HCT116 (cell line): ENCODE data around the gene POLA1.

ENCODE experiments used
- CEBPB ChIP-seq: IDR thresholded peaks from 2 replicates; pipeline ENCODE4 v1.6.1; 2012; ENCODE audit warnings: low read depth
- EZH2 ChIP-seq: fragments of 200-600 bp; sonication (generic); IDR thresholded peaks from 2 replicates; pipeline ENCODE4 v1.6.1; 2017; ENCODE audit warnings: antibody characterized with exemption, mixed run types
- EZH2phosphoT487 ChIP-seq: fragments of 200-600 bp; IDR thresholded peaks from 2 replicates; pipeline ENCODE4 v1.6.1; 2018; ENCODE audit warnings: antibody characterized with exemption, borderline replicate concordance
- FOSL1 ChIP-seq: IDR thresholded peaks from 2 replicates; pipeline ENCODE4 v1.6.1; 2012; ENCODE audit warnings: low read depth
- JUND ChIP-seq: IDR thresholded peaks from 2 replicates; pipeline ENCODE4 v1.6.1; 2012
- POLR2A ChIP-seq: IDR thresholded peaks from 2 replicates; pipeline ENCODE4 v1.7.0; 2011; ENCODE audit warnings: borderline replicate concordance; ENCODE audit not compliant: insufficient read depth, insufficient read length; ENCODE audit errors: extremely low read depth
- POLR2AphosphoS5 ChIP-seq: IDR thresholded peaks from 2 replicates; pipeline ENCODE4 v1.6.1; 2011; ENCODE audit warnings: mild to moderate bottlenecking, low read depth, low read length, moderate library complexity
- SIN3A ChIP-seq: IDR thresholded peaks from 2 replicates; pipeline ENCODE4 v1.6.1; 2012; ENCODE audit warnings: low read depth
- SP1 ChIP-seq: IDR thresholded peaks from 2 replicates; pipeline ENCODE4 v1.6.1; 2012; ENCODE audit warnings: low read depth
- TF ChIP-seq, protein P1 (sequence below), 3 experiments: fragments of 200-600 bp in 1 of 3; sonication (generic) in 1 of 3; IDR thresholded peaks in 2 of 3; conservative IDR thresholded peaks in 1 of 3; 2 replicates each; pipeline ENCODE4 v1.5.1; 2012 to 2017; ENCODE audit warnings: low read depth in 2 of 3, low read length in 2 of 3, antibody characterized with exemption in 1 of 3, borderline replicate concordance in 1 of 3, control low read depth in 1 of 3, mild to moderate bottlenecking in 1 of 3, mixed read lengths in 1 of 3, mixed run types in 1 of 3, moderate library complexity in 1 of 3; ENCODE audit not compliant: insufficient read depth in 1 of 3
- TF ChIP-seq, protein P2 (sequence below): IDR thresholded peaks from 2 replicates; pipeline ENCODE4 v1.6.1; 2012; ENCODE audit warnings: low read depth

DNA sequence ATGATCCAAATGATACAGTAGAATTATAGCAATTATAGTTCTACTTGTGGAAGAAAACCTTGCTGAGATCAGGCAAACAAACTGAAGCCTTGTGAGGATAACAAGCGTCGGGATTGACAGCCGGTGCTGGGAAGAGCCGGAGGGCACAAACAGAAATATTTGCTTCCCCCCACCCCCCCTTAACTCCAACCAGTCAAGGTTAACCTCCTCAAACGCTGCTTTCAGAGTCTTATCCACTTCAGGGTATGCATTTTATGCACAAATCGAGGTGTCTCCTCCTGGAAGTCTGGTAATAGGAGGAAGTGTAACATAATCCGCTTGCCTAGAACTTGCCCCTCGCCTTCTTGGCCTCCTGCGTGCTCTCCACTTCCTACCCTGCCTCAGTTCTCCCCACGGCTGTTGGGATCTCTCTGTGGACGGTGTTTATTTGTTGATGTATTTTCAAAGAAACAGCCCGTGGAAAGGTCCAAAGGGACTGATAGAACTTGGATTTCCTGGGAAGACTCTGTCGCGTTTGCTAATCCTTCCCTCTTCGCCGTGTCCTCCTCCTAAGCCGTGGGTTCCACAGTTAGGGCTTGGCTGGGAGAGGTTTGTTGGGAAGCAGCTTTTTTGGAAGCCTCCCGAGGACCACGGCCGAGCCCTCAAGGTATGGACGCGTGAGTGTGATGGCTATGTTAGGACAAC lies 326.1 kb downstream of the POLA1 start:
- TF ChIP-seq FOSL1 (no peak), JUND (no peak), POLR2AphosphoS5 (no peak), EZH2 (no peak), POLR2A (no peak), SP1 (no peak), CEBPB (no peak), SIN3A (no peak), EZH2phosphoT487 (no peak)
- TF ChIP-seq, protein P1, sequence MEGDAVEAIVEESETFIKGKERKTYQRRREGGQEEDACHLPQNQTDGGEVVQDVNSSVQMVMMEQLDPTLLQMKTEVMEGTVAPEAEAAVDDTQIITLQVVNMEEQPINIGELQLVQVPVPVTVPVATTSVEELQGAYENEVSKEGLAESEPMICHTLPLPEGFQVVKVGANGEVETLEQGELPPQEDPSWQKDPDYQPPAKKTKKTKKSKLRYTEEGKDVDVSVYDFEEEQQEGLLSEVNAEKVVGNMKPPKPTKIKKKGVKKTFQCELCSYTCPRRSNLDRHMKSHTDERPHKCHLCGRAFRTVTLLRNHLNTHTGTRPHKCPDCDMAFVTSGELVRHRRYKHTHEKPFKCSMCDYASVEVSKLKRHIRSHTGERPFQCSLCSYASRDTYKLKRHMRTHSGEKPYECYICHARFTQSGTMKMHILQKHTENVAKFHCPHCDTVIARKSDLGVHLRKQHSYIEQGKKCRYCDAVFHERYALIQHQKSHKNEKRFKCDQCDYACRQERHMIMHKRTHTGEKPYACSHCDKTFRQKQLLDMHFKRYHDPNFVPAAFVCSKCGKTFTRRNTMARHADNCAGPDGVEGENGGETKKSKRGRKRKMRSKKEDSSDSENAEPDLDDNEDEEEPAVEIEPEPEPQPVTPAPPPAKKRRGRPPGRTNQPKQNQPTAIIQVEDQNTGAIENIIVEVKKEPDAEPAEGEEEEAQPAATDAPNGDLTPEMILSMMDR (IDR thresholded peaks at IDR 0.05 in 2 of 3, conservative IDR thresholded peaks at IDR 0.05 in 1 of 3; ENCODE audit: borderline replicate concordance in 1 of 3, insufficient read depth in 1 of 3, low read depth in 2 of 3, low read length in 2 of 3): no peak
- TF ChIP-seq, protein P2, sequence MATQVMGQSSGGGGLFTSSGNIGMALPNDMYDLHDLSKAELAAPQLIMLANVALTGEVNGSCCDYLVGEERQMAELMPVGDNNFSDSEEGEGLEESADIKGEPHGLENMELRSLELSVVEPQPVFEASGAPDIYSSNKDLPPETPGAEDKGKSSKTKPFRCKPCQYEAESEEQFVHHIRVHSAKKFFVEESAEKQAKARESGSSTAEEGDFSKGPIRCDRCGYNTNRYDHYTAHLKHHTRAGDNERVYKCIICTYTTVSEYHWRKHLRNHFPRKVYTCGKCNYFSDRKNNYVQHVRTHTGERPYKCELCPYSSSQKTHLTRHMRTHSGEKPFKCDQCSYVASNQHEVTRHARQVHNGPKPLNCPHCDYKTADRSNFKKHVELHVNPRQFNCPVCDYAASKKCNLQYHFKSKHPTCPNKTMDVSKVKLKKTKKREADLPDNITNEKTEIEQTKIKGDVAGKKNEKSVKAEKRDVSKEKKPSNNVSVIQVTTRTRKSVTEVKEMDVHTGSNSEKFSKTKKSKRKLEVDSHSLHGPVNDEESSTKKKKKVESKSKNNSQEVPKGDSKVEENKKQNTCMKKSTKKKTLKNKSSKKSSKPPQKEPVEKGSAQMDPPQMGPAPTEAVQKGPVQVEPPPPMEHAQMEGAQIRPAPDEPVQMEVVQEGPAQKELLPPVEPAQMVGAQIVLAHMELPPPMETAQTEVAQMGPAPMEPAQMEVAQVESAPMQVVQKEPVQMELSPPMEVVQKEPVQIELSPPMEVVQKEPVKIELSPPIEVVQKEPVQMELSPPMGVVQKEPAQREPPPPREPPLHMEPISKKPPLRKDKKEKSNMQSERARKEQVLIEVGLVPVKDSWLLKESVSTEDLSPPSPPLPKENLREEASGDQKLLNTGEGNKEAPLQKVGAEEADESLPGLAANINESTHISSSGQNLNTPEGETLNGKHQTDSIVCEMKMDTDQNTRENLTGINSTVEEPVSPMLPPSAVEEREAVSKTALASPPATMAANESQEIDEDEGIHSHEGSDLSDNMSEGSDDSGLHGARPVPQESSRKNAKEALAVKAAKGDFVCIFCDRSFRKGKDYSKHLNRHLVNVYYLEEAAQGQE: no peak
